ENCODE data around the gene CMTM6. TPM values are rescaled to one million over a fixed set of nuclear protein-coding genes. Genes with fewer than 3 reads are reported as not detected.

Gene CMTM6
- total RNA-seq, 1 experiment from 2014 or later, result 43.5 TPM

DNA sequence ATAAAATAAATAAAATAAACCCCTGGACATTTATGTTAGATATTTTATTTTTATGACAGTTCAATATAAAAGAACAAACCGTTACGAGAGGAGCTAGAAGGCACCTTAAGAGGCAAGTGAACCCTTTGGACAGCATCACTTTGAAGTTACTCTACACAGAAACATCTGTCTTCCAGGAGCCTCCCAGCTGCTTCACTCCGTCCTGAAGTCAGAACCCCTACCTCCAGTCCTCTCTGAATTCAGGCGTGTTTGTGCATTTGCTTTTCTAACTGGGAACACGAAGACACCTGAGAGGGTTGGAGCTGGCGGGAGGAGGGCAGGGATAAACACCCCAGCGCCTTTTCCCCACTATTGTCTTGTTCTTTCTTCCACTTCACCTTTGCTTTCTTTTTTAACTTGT lies 64.8 kb downstream of the CMTM6 start:
- H3K36me3 Mint-ChIP-seq (ENCODE audit: insufficient read depth in 1 of 3, low read depth in 3 of 3), result peaks cover 0 to 6% (median 4%) of the 10 kb centered on the region in 3 experiments; a peak in 4 of 7 replicates
- Histone ChIP-seq H3K23me2 (ENCODE audit: insufficient read length, low read depth, low read length, poor library complexity, severe bottlenecking) (no peaks in the 10 kb centered on the region), H3T11ph (ENCODE audit: low read length) (no peak overlapping the region), H3K4ac (ENCODE audit: low read depth, low read length) (no peak overlapping the region), H3K4me1 (ENCODE audit: insufficient read depth, low read length) (no peaks in the 10 kb centered on the region; the same call in 1 of the 2 replicates), H2BK12ac (ENCODE audit: insufficient read length, low read depth, low read length) (no peak overlapping the region), H2BK20ac (ENCODE audit: low read depth, low read length, poor library complexity, severe bottlenecking) (no peak overlapping the region), H2BK120ac (ENCODE audit: low read depth, low read length, poor library complexity, severe bottlenecking) (no peak overlapping the region), H3K23ac (ENCODE audit: insufficient read length, low read depth, low read length) (no peak overlapping the region), H3K27me3 (ENCODE audit: insufficient read depth, low read length) (no peaks in the 10 kb centered on the region), H3K56ac (ENCODE audit: insufficient read length, low read depth, low read length) (no peak overlapping the region), H4K91ac (ENCODE audit: insufficient read length, low read depth, low read length) (no peak overlapping the region), H3K27ac (ENCODE audit: insufficient read length, low read depth, low read length) (no peak overlapping the region), H2BK5ac (ENCODE audit: insufficient read length, low read length) (no peak overlapping the region), H3K9ac (ENCODE audit: extremely low read depth, insufficient read length, low read length) (no peak overlapping the region), H3K14ac (ENCODE audit: insufficient read depth, low read length) (no peak overlapping the region), H3K4me2 (ENCODE audit: insufficient read depth, insufficient read length, low read length) (no peak overlapping the region), H3K9me3 (ENCODE audit: control insufficient read depth, low read depth, low read length) (no peaks in the 10 kb centered on the region), H2BK15ac (ENCODE audit: low read depth, low read length) (no peak overlapping the region), H4K8ac (replicated peaks; ENCODE audit: insufficient read length, low read depth, low read length) (no peak overlapping the region), H3K18ac (ENCODE audit: insufficient read length, low read depth, low read length) (no peak overlapping the region), H2AFZ (ENCODE audit: low read length) (no peak overlapping the region), H3K79me1 (ENCODE audit: insufficient read depth, low read depth, low read length, poor library complexity, severe bottlenecking) (no peaks in the 10 kb centered on the region), H4K5ac (ENCODE audit: insufficient read length, low read depth, low read length) (no peak overlapping the region), H2AK5ac (ENCODE audit: insufficient read length, low read length) (no peak overlapping the region), H3K79me2 (ENCODE audit: insufficient read depth, low read length) (no peaks in the 10 kb centered on the region), H4K20me1 (ENCODE audit: control insufficient read depth, insufficient read depth, insufficient read length) (no peaks in the 10 kb centered on the region)
- DNase-seq, result no peak
- no peaks in the 10 kb centered on the region for H3K27me3 Mint-ChIP-seq (ENCODE audit: low read depth)
- TF ChIP-seq CTCF (conservative IDR thresholded peaks at IDR 0.05), result no peak
- H3K4me3 Mint-ChIP-seq, result no peak overlapping the region
- no peaks in the 10 kb centered on the region for H3K9me3 Mint-ChIP-seq
- WGBS (ENCODE audit: extremely low coverage, insufficient read length, low lambda C conversion rate), result no CpG with 5 or more reads among the region's 7 CpGs
- no peak overlapping the region for H3K27ac Mint-ChIP-seq
- H3K4me1 Mint-ChIP-seq, result peaks cover 17 to 24% of the 10 kb centered on the region in 2 experiments
